Activated naive CD4-positive, alpha-beta T cell treated with anti-CD3 and anti-CD28 coated beads, Interleukin-2, amount 50 U/mL, for 72 hours (primary cell): Measurements from ENCODE around the gene TMEM26. TPM values are rescaled to one million over a fixed set of nuclear protein-coding genes. Genes with fewer than 3 reads are reported as not detected.
"Not testable (repeated sequence)": the region's sequence is repeated elsewhere in the genome, so short reads cannot be mapped to it uniquely, and the experiment has no call there.

Experiments used
- ATAC-seq, 2 donors: fragments of 150-1000 bp; cut with Tn5 transposase; 2 replicates each; pipeline ENCODE4 v1.10.0; 2021; ENCODE audit warnings: mild to moderate bottlenecking in 2 of 2, moderate library complexity in 2 of 2
- DNase-seq, 2 donors: peaks; one replicate each; pipeline ENCODE4 v3.0.0; 2021 to 2022; ENCODE audit warnings: low spot score in 2 of 2
- H3K27ac Mint-ChIP-seq, 2 donors: one replicate each; pipeline ENCODE4 v1.8.0; 2022; ENCODE audit warnings: mild to moderate bottlenecking in 2 of 2, mixed read lengths in 2 of 2
- H3K36me3 Mint-ChIP-seq, 2 donors: one replicate each; pipeline ENCODE4 v1.8.0; 2022; ENCODE audit warnings: mixed read lengths in 2 of 2
- H3K9me3 Mint-ChIP-seq, 2 donors: one replicate each; pipeline ENCODE4 v1.8.0; 2022; ENCODE audit warnings: mixed read lengths in 2 of 2
- total RNA-seq, 2 donors: library from RNA; stranded (reverse); gene quantifications; one replicate each; pipeline ENCODE4 v1.2.3, GENCODE V29; 2022

TMEM26 gene
- total RNA-seq, 2 donors from 2014 or later = not detected

DNA sequence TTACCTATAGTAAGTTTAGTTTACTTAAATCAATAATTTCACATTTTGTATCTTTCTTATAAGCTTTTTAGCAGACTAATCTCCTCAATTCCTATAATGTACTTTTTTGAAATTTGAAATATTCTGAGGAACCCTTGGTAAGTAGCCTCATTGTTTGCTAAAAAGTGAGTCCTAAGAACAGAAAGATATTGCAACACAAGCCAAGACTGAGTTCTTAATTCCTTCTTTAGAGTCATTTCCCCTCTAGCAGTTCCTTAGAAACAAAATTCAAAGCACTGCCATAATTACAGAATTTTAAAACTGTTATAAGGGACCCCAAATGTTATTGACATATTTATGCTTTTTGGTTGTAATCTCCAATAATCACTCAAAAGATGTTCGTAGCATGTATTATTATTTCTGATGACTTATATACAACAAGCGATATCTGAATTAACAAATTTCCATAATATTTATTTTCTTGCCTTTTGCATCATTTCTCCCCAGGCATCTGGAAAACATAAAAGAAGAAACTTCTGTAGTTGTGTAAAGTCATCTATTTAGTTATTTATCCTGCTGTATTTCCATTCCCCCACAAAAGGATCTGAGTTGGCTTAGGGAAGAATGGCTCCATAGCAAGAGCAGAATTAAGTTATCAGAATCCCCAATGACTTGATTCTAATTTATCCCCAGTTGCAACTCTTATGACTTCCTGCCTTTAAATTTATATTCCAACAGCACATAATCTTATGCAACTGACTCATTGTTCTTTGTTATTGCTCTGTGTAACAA is 67.8 kb downstream of the TMEM26 start:
- Mint-ChIP-seq H3K27ac (no peak overlapping the region), H3K36me3 (no peaks in the 10 kb centered on the region), H3K9me3 (peaks cover 4 to 5% of the 10 kb centered on the region in 2 donors)
- DNase-seq (no peak), ATAC-seq (no peak)

DNA sequence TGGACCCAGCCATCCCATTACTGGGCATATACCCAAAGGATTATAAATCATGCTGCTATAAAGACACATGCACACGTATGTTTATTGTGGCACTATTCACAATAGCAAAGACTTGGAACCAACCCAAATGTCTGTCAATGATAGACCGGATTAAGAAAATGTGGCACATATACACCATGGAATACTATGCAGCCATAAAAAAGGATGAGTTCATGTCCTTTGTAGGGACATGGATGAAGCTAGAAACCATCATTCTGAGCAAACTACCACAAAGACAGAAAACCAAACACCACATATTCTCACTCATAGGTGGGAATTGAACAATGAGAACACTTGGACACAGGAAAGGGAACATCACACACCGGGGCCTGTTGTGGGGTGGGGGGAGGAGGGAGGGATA is 72.0 kb downstream of the TMEM26 start:
- H3K27ac Mint-ChIP-seq, H3K36me3 Mint-ChIP-seq: not testable (repeated sequence)
- H3K9me3 Mint-ChIP-seq = peaks cover 6 to 12% of the 10 kb centered on the region in 2 donors

GRCh38 chr10:61378865-61379264 is 74.3 kb downstream of the TMEM26 start:
- DNase-seq (no peak), ATAC-seq (no peak)
- Mint-ChIP-seq H3K9me3 (peaks cover 8 to 10% of the 10 kb centered on the region in 2 donors), H3K27ac (no peak overlapping the region), H3K36me3 (peaks cover 0 to 7% of the 10 kb centered on the region in 2 donors)

More for the DNA sequence above, 72.0 kb downstream of the TMEM26 start:
- ATAC-seq, DNase-seq: not testable (repeated sequence)

DNA sequence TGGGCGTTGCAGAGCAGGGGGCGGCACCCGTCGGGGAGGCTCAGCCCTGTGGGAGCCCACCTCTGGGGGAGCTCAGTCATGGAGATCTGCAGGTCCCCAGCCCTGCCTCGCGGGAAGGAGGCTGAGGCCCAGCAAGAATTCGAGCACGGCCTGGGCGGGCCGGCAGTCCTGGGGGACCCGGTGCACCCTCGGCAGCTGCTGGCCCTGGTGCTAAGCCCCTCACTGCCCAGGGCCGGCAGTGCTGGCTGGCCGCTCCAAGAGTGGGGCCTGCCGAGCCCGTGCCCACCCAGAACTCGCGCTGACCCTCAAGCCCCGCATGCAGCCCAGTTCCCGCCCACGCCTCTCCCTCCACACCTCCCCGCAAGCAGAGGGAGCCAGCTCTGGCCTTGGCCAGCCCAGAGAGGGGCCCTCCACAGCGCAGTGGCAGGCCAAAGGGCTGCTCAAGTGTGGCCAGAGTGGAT is 76.2 kb downstream of the TMEM26 start:
- Mint-ChIP-seq H3K9me3 (peaks cover 8 to 10% of the 10 kb centered on the region in 2 donors), H3K27ac (no peak overlapping the region), H3K36me3 (peaks cover 0 to 7% of the 10 kb centered on the region in 2 donors)
- DNase-seq (no peak), ATAC-seq (no peak)

GRCh38 chr10:61376377-61376776 is 76.8 kb downstream of the TMEM26 start:
- DNase-seq (no peak), ATAC-seq (no peak)
- H3K27ac Mint-ChIP-seq = no peak overlapping the region
- H3K9me3 Mint-ChIP-seq = peaks cover 8 to 10% of the 10 kb centered on the region in 2 donors
- peaks cover 0 to 7% of the 10 kb centered on the region in 2 donors for H3K36me3 Mint-ChIP-seq

DNA sequence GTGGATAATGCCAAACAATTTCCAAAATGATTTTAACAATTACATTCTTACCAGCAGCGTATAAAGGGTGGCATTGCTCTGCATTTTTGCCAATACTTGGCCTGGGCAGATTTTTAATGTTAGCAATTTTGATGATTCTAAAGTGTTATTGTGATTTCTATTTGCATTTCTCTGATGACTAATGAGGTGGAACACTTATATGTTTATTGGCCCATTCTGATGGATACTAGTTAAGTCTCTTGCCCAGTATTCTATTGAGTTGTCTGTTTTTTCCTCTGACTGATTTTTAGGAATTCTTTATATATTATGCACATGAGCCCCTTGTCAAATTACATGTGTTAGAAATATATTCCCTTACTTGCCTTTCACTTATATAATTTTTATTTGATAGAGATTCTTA is 86.8 kb downstream of the TMEM26 start:
- ATAC-seq (no peak), DNase-seq (no peak)
- no peaks in the 10 kb centered on the region for H3K36me3 Mint-ChIP-seq
- no peak overlapping the region for H3K27ac Mint-ChIP-seq
- H3K9me3 Mint-ChIP-seq = no peaks in the 10 kb centered on the region

GRCh38 chr10:61364619-61365018 is 88.6 kb downstream of the TMEM26 start:
- Mint-ChIP-seq H3K27ac (no peak overlapping the region), H3K36me3 (no peaks in the 10 kb centered on the region), H3K9me3 (no peaks in the 10 kb centered on the region)
- no peak for ATAC-seq
- DNase-seq = no peak

- ATAC-seq (no peak), DNase-seq (no peak)
- Mint-ChIP-seq H3K27ac (no peak overlapping the region), H3K36me3 (no peaks in the 10 kb centered on the region), H3K9me3 (no peaks in the 10 kb centered on the region)
These were observed 90.2 kb downstream of the TMEM26 start for GRCh38 chr10:61363006-61363405.

GRCh38 chr10:61359452-61359851 is 93.7 kb downstream of the TMEM26 start:
- Mint-ChIP-seq H3K9me3 (no peaks in the 10 kb centered on the region), H3K36me3 (no peaks in the 10 kb centered on the region), H3K27ac (no peak overlapping the region)
- no peak for ATAC-seq
- DNase-seq = no peak

- DNase-seq (no peak), ATAC-seq (no peak)
- H3K9me3 Mint-ChIP-seq = no peaks in the 10 kb centered on the region
- no peak overlapping the region for H3K27ac Mint-ChIP-seq
- H3K36me3 Mint-ChIP-seq = no peaks in the 10 kb centered on the region
These were observed 95.5 kb downstream of the TMEM26 start for GRCh38 chr10:61357687-61358086.

Other genes with a start within 250 kb of the TMEM26 start
- not detected for gene CABCOCO1, start 209.5 kb upstream of the TMEM26 start, total RNA-seq